Activated naive CD8-positive, alpha-beta T cell treated with anti-CD3 and anti-CD28 coated beads for 36 hours (primary cell): Measurements from ENCODE around the gene TSPAN33. TPM values are rescaled to one million over a fixed set of nuclear protein-coding genes. Genes with fewer than 3 reads are reported as not detected.
"Not testable (repeated sequence)": the region's sequence is repeated elsewhere in the genome, so short reads cannot be mapped to it uniquely, and the experiment has no call there.

Experiments
- DNase-seq: peaks from one replicate; pipeline ENCODE4 v3.0.0; 2021
- H3K27ac Mint-ChIP-seq: one replicate; pipeline ENCODE4 v1.8.0; 2022; ENCODE audit warnings: mild to moderate bottlenecking, moderate library complexity, mixed read lengths
- H3K27me3 Mint-ChIP-seq: one replicate; pipeline ENCODE4 v1.8.0; 2022; ENCODE audit warnings: mild to moderate bottlenecking, mixed read lengths
- H3K36me3 Mint-ChIP-seq: one replicate; pipeline ENCODE4 v1.8.0; 2021; ENCODE audit warnings: mild to moderate bottlenecking, mixed read lengths
- H3K4me1 Mint-ChIP-seq: one replicate; pipeline ENCODE4 v1.8.0; 2021; ENCODE audit warnings: mixed read lengths
- H3K4me3 Mint-ChIP-seq: one replicate; pipeline ENCODE4 v1.8.0; 2022; ENCODE audit warnings: mild to moderate bottlenecking, moderate library complexity, mixed read lengths
- H3K9me3 Mint-ChIP-seq: one replicate; pipeline ENCODE4 v1.8.0; 2022; ENCODE audit warnings: mixed read lengths
- total RNA-seq, 2 experiments: library from RNA; stranded (reverse); gene quantifications; one replicate each; pipeline ENCODE4 v1.2.3, GENCODE V29; 2021

TSPAN33 gene
- total RNA-seq, 2 experiments from 2014 or later: 18.7 to 19.5 TPM

GRCh38 chr7:129205987-129206785, 61.7 kb downstream of the TSPAN33 start:
- H3K4me3 Mint-ChIP-seq: no peak overlapping the region
- DNase-seq: no peak
- no peaks in the 10 kb centered on the region for H3K36me3 Mint-ChIP-seq
- no peak overlapping the region for H3K27ac Mint-ChIP-seq
- H3K9me3 Mint-ChIP-seq: no peaks in the 10 kb centered on the region
- peaks cover 4% of the 10 kb centered on the region for H3K27me3 Mint-ChIP-seq
- no peaks in the 10 kb centered on the region for H3K4me1 Mint-ChIP-seq

GRCh38 chr7:129208667-129209066, 64.2 kb downstream of the TSPAN33 start:
- Mint-ChIP-seq H3K4me3 (no peak overlapping the region), H3K27ac (no peak overlapping the region), H3K4me1 (no peaks in the 10 kb centered on the region), H3K27me3 (peaks cover 4% of the 10 kb centered on the region), H3K36me3 (no peaks in the 10 kb centered on the region), H3K9me3 (no peaks in the 10 kb centered on the region)
- DNase-seq: no peak

- Mint-ChIP-seq H3K9me3 (no peaks in the 10 kb centered on the region), H3K4me3 (no peak overlapping the region), H3K27ac (no peak overlapping the region), H3K27me3 (peaks cover 4% of the 10 kb centered on the region), H3K4me1 (no peaks in the 10 kb centered on the region), H3K36me3 (no peaks in the 10 kb centered on the region)
- no peak for DNase-seq
Measured at GRCh38 chr7:129209067-129209926, 64.8 kb downstream of the TSPAN33 start.

- Mint-ChIP-seq H3K27me3 (peaks cover 4% of the 10 kb centered on the region), H3K27ac (no peak overlapping the region), H3K36me3 (no peaks in the 10 kb centered on the region), H3K4me3 (no peak overlapping the region), H3K9me3 (no peaks in the 10 kb centered on the region), H3K4me1 (no peaks in the 10 kb centered on the region)
- DNase-seq: peak; percentile 73
Measured at GRCh38 chr7:129210256-129210988, 65.9 kb downstream of the TSPAN33 start.

DNA sequence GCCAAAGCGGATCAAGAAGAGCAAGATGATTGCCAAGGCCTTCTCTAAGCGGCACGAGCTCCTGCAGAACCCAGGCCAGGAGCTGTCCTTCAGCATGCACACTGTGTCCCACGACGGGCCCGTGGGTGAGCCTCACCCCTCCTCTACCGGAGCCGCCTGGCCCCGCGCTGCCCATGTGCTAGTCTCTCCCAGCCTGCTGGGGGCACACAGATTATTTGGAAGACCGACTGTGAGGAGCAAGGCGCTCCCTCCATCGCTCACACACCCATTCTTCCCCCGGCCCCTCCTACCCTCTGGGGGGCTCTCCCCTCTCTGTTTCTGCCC, 66.4 kb downstream of the TSPAN33 start:
- Mint-ChIP-seq H3K9me3 (peaks cover 2% of the 10 kb centered on the region), H3K27me3 (peaks cover 4% of the 10 kb centered on the region), H3K4me1 (no peaks in the 10 kb centered on the region), H3K36me3 (no peaks in the 10 kb centered on the region), H3K4me3 (no peak overlapping the region), H3K27ac (no peak overlapping the region)
- no peak for DNase-seq

DNA sequence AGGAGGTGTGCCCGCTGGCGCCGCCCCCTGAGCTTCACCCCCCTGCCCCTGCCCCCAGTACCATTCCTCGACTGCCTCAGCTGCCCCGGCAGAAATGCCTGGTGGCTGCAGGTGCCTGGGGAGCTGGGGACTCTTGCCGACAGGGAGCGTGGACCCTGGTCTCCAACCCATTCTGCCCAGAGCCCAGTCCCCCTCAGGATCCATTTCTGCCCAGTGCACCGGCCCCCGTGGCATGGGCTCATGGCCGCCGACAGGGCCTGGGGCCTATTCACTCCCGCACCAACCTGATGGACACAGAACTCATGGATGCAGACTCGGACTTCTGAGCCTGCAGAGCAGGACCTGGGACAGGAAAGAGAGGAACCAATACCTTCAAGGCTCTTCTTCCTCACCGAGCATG, 67.6 kb downstream of the TSPAN33 start:
- peaks cover 4% of the 10 kb centered on the region for H3K27me3 Mint-ChIP-seq
- H3K27ac Mint-ChIP-seq: no peak overlapping the region
- no peak overlapping the region for H3K4me3 Mint-ChIP-seq
- no peaks in the 10 kb centered on the region for H3K36me3 Mint-ChIP-seq
- DNase-seq: no peak
- peaks cover 2% of the 10 kb centered on the region for H3K9me3 Mint-ChIP-seq
- H3K4me1 Mint-ChIP-seq: no peaks in the 10 kb centered on the region

DNA sequence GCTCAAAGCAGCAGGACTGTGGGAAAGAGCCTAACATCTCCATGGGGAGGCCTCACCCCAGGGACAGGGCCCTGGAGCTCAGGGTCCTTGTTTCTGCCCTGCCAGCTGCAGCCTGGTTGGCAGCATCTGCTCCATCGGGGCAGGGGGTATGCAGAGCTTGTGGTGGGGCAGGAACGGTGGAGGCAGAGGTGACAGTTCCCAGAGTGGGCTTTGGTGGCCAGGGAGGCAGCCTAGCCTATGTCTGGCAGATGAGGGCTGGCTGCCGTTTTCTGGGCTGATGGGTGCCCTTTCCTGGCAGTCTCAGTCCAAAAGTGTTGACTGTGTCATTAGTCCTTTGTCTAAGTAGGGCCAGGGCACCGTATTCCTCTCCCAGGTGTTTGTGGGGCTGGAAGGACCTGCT, 68.1 kb downstream of the TSPAN33 start:
- Mint-ChIP-seq H3K27ac (no peak overlapping the region), H3K9me3 (peaks cover 2% of the 10 kb centered on the region), H3K27me3 (peaks cover 4% of the 10 kb centered on the region), H3K4me1 (no peaks in the 10 kb centered on the region), H3K36me3 (no peaks in the 10 kb centered on the region), H3K4me3 (no peak overlapping the region)
- DNase-seq: no peak

- no peak for DNase-seq
- Mint-ChIP-seq H3K27ac (no peak overlapping the region), H3K4me3 (no peak overlapping the region), H3K4me1 (peaks cover 1% of the 10 kb centered on the region), H3K36me3 (no peaks in the 10 kb centered on the region), H3K27me3 (peaks cover 4% of the 10 kb centered on the region), H3K9me3 (peaks cover 2% of the 10 kb centered on the region)
Measured at GRCh38 chr7:129213828-129214227, 69.3 kb downstream of the TSPAN33 start.

- not testable (repeated sequence) for H3K36me3 Mint-ChIP-seq, H3K27ac Mint-ChIP-seq, H3K4me1 Mint-ChIP-seq, H3K9me3 Mint-ChIP-seq, H3K27me3 Mint-ChIP-seq, H3K4me3 Mint-ChIP-seq, DNase-seq
Measured at GRCh38 chr7:129215691-129216090, 71.2 kb downstream of the TSPAN33 start.

- H3K9me3 Mint-ChIP-seq, H3K27me3 Mint-ChIP-seq, H3K4me3 Mint-ChIP-seq, DNase-seq, H3K36me3 Mint-ChIP-seq, H3K27ac Mint-ChIP-seq, H3K4me1 Mint-ChIP-seq: not testable (repeated sequence)
Measured at GRCh38 chr7:129216101-129216715, 71.7 kb downstream of the TSPAN33 start.

DNA sequence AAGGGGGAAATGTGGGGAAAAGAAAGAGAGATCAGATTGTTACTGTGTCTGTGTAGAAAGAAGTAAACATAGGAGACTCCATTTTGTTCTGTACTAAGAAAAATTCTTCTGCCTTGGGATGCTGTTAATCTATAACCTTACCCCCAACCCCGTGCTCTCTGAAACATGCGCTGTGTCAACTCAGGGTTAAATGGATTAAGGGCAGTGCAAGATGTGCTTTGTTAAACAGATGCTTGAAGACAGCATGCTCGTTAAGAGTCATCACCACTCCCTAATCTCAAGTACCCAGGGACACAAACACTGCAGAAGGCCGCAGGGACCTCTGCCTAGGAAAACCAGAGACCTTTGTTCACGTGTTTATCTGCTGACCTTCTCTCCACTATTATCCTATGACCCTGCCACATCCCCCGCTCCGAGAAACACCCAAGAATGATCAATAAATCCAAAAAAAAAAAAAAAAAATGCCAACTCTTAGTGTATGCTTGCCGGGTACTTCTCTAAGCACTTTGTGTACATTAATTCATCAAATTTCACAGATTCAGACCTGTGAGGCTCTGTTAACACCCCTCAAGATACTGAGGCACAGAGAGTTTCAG, 72.4 kb downstream of the TSPAN33 start:
- not testable (repeated sequence) for H3K27me3 Mint-ChIP-seq, H3K4me1 Mint-ChIP-seq, H3K4me3 Mint-ChIP-seq, H3K27ac Mint-ChIP-seq, H3K9me3 Mint-ChIP-seq, DNase-seq, H3K36me3 Mint-ChIP-seq

DNA sequence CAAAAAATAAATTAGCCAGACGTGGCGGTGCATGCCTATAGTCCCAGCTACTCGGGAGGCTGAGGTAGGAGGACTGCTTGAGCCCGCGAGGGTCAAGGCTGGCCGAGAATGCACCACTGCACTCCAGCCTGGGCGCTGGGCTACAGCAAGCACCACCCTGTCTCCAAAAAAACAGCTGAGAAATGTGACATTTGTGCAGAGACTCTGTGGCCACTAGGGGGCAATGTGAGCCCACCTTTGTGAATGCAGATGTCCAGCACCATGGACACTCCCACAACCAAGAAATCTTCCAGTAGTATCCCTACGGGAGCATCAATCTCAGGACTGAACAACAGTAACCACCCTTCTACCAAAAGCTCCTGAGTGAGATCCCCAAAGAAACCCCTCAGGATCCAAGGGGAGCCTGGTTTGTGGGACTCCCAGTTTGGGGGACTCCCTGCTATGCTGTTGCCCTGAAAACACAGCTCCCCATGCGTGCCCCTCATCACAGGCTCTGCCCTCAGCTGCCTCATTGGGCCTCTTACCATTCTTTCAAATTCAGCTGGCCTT, 74.1 kb downstream of the TSPAN33 start:
- no peaks in the 10 kb centered on the region for H3K36me3 Mint-ChIP-seq
- peak; percentile 75 for DNase-seq
- H3K4me3 Mint-ChIP-seq: no peak overlapping the region
- H3K9me3 Mint-ChIP-seq: peaks cover 2% of the 10 kb centered on the region
- H3K27me3 Mint-ChIP-seq: no peaks in the 10 kb centered on the region
- H3K27ac Mint-ChIP-seq: no peak overlapping the region
- peaks cover 9% of the 10 kb centered on the region for H3K4me1 Mint-ChIP-seq

- H3K4me3 Mint-ChIP-seq, DNase-seq, H3K27ac Mint-ChIP-seq, H3K36me3 Mint-ChIP-seq, H3K9me3 Mint-ChIP-seq, H3K27me3 Mint-ChIP-seq: not testable (repeated sequence)
- H3K4me1 Mint-ChIP-seq: peaks cover 11% of the 10 kb centered on the region
Measured at GRCh38 chr7:129219166-129219565, 74.7 kb downstream of the TSPAN33 start.
